ENCODE measurements around the gene LZTR1. TPM values are rescaled to one million over a fixed set of nuclear protein-coding genes. Genes with fewer than 3 reads are reported as not detected.
A peak's percentile ranks its signal among the peaks of the same experiment; 100 is the strongest.

LZTR1 gene
- polyA plus RNA-seq, 3 donors from 2014 or later = 8.1 to 18.4 (median 11.1) TPM

- peak overlapping the region in 1 of 6 donors; percentile 62 for H3K27ac Mint-ChIP-seq
Observed at GRCh38 chr22:20995329-20996030, 13.4 kb downstream of the LZTR1 start.

GRCh38 chr22:20996031-20996410 lies 13.9 kb downstream of the LZTR1 start:
- Mint-ChIP-seq H3K27ac (no peak overlapping the region), H3K36me3 (no peaks in the 10 kb centered on the region), H3K4me3 (no peak overlapping the region), H3K27me3 (ENCODE audit: low read depth in 3 of 3) (peaks cover 0 to 2% (median 2%) of the 10 kb centered on the region in 3 donors), H3K4me1 (peaks cover 8 to 10% of the 10 kb centered on the region in 2 donors), H3K9me3 (no peaks in the 10 kb centered on the region)
- no peak for DNase-seq

More at GRCh38 chr22:20995329-20996030, 13.4 kb downstream of the LZTR1 start:
- H3K9me3 Mint-ChIP-seq = no peaks in the 10 kb centered on the region
- peaks cover 3 to 4% of the 10 kb centered on the region in 2 donors for H3K4me1 Mint-ChIP-seq
- no peak for DNase-seq
- no peak overlapping the region for H3K4me3 Mint-ChIP-seq
- H3K27me3 Mint-ChIP-seq (ENCODE audit: low read depth in 3 of 3) = peaks cover 2% of the 10 kb centered on the region in 3 donors
- H3K36me3 Mint-ChIP-seq = no peaks in the 10 kb centered on the region

GRCh38 chr22:20996598-20997535 lies 14.8 kb downstream of the LZTR1 start:
- no peaks in the 10 kb centered on the region for H3K36me3 Mint-ChIP-seq
- H3K4me3 Mint-ChIP-seq = no peak overlapping the region

GRCh38 chr22:20997536-20998257 lies 15.6 kb downstream of the LZTR1 start:
- H3K27ac Mint-ChIP-seq = no peak overlapping the region
- peaks cover 10 to 11% (median 11%) of the 10 kb centered on the region in 3 donors for H3K27me3 Mint-ChIP-seq (ENCODE audit: low read depth in 3 of 3)
- H3K9me3 Mint-ChIP-seq = no peaks in the 10 kb centered on the region
- H3K4me1 Mint-ChIP-seq = peaks cover 18 to 24% of the 10 kb centered on the region in 2 donors
- no peak overlapping the region for H3K4me3 Mint-ChIP-seq
- DNase-seq = no peak
- H3K36me3 Mint-ChIP-seq = no peaks in the 10 kb centered on the region

More at GRCh38 chr22:20996598-20997535, 14.8 kb downstream of the LZTR1 start:
- H3K9me3 Mint-ChIP-seq = no peaks in the 10 kb centered on the region
- H3K27me3 Mint-ChIP-seq (ENCODE audit: low read depth in 3 of 3) = peaks cover 7 to 9% (median 8%) of the 10 kb centered on the region in 3 donors
- DNase-seq = no peak
- peaks cover 15 to 17% of the 10 kb centered on the region in 2 donors for H3K4me1 Mint-ChIP-seq
- H3K27ac Mint-ChIP-seq = no peak overlapping the region

- no peak overlapping the region for H3K4me3 Mint-ChIP-seq
Observed at GRCh38 chr22:20998411-20999336, 16.6 kb downstream of the LZTR1 start.

GRCh38 chr22:20999350-21000206 lies 17.5 kb downstream of the LZTR1 start:
- H3K4me3 Mint-ChIP-seq = peak overlapping the region in 1 of 5 donors; percentile 86
- H3K27me3 Mint-ChIP-seq (ENCODE audit: low read depth in 3 of 3) = peaks cover 10 to 14% (median 11%) of the 10 kb centered on the region in 3 donors
- H3K36me3 Mint-ChIP-seq = no peaks in the 10 kb centered on the region
- H3K4me1 Mint-ChIP-seq = peaks cover 28 to 35% of the 10 kb centered on the region in 2 donors
- DNase-seq = no peak
- no peaks in the 10 kb centered on the region for H3K9me3 Mint-ChIP-seq
- peak overlapping the region in 3 of 6 donors; percentile 46 to 100 (median 97) for H3K27ac Mint-ChIP-seq

More at GRCh38 chr22:20998411-20999336, 16.6 kb downstream of the LZTR1 start:
- Mint-ChIP-seq H3K36me3 (no peaks in the 10 kb centered on the region), H3K27ac (peak overlapping the region in 3 of 6 donors; percentile 46 to 82 (median 49)), H3K4me1 (peaks cover 27 to 34% of the 10 kb centered on the region in 2 donors), H3K9me3 (no peaks in the 10 kb centered on the region), H3K27me3 (ENCODE audit: low read depth in 3 of 3) (peaks cover 10 to 14% (median 11%) of the 10 kb centered on the region in 3 donors)
- no peak for DNase-seq

- Mint-ChIP-seq H3K27ac (peak overlapping the region; percentile 97 to 100 (median 99)), H3K4me1 (peaks cover 28 to 35% of the 10 kb centered on the region in 2 donors), H3K36me3 (no peaks in the 10 kb centered on the region), H3K9me3 (no peaks in the 10 kb centered on the region), H3K4me3 (peak overlapping the region; percentile 86 to 98 (median 95)), H3K27me3 (ENCODE audit: low read depth in 3 of 3) (peaks cover 10 to 14% (median 11%) of the 10 kb centered on the region in 3 donors)
- no peak for DNase-seq
Observed at GRCh38 chr22:21000207-21000986, 18.3 kb downstream of the LZTR1 start.

- Mint-ChIP-seq H3K4me3 (peak overlapping the region; percentile 86 to 98 (median 95)), H3K27me3 (ENCODE audit: low read depth in 3 of 3) (peaks cover 10 to 14% (median 11%) of the 10 kb centered on the region in 3 donors), H3K4me1 (peaks cover 28 to 35% of the 10 kb centered on the region in 2 donors), H3K27ac (peak overlapping the region; percentile 97 to 100 (median 99)), H3K36me3 (no peaks in the 10 kb centered on the region), H3K9me3 (no peaks in the 10 kb centered on the region)
- DNase-seq = no peak
Observed at GRCh38 chr22:21000987-21001600, 19.0 kb downstream of the LZTR1 start.

GRCh38 chr22:21001601-21002325 lies 19.7 kb downstream of the LZTR1 start, which contains the start of gene THAP7:
Gene THAP7, minus strand, starts transcription at chr22:21002118. Its CDS starts 207 bp downstream, at chr22:21001911.
- H3K27ac Mint-ChIP-seq = peak within 1 kb of the TSS; percentile 97 to 100 (median 99)
- no peaks in the 10 kb centered on the region for H3K9me3 Mint-ChIP-seq
- DNase-seq = peak; percentile 97 to 98 (median 98)
- peaks cover 10 to 16% (median 11%) of the 10 kb centered on the region in 3 donors for H3K27me3 Mint-ChIP-seq (ENCODE audit: low read depth in 3 of 3)
- H3K4me1 Mint-ChIP-seq = peaks cover 28 to 35% of the 10 kb centered on the region in 2 donors
- no peaks in the 10 kb centered on the region for H3K36me3 Mint-ChIP-seq
- peak within 1 kb of the TSS; percentile 86 to 98 (median 95) for H3K4me3 Mint-ChIP-seq

GRCh38 chr22:21003782-21004181 lies 21.7 kb downstream of the LZTR1 start:
- peak overlapping the region in 5 of 6 donors; percentile 97 to 100 (median 99) for H3K27ac Mint-ChIP-seq

More at GRCh38 chr22:21003782-21004181, 21.7 kb downstream of the LZTR1 start:
- H3K4me3 Mint-ChIP-seq = peak overlapping the region in 3 of 5 donors; percentile 86 to 95 (median 90)
- DNase-seq = no peak
- peaks cover 9 to 16% (median 10%) of the 10 kb centered on the region in 3 donors for H3K27me3 Mint-ChIP-seq (ENCODE audit: low read depth in 3 of 3)
- H3K4me1 Mint-ChIP-seq = peaks cover 28 to 35% of the 10 kb centered on the region in 2 donors
- H3K36me3 Mint-ChIP-seq = peaks cover 0 to 4% (median under 1%) of the 10 kb centered on the region in 3 donors
- H3K9me3 Mint-ChIP-seq = no peaks in the 10 kb centered on the region

Data from immature natural killer cell (primary cell).